Right lobe of liver (tissue), 6 donors: Measurements from ENCODE around the gene MEF2C. TPM values are rescaled to one million over a fixed set of nuclear protein-coding genes. Genes with fewer than 3 reads are reported as not detected.

ENCODE experiments used
- ATAC-seq, 4 donors: fragments of 200-7000 bp; cut with Tn5 transposase; one replicate each; pipeline ENCODE4 v1.9.1; 2020; ENCODE audit warnings: mild to moderate bottlenecking in 4 of 4, moderate library complexity in 4 of 4
- DNase-seq, 3 donors: peaks; one replicate each; pipeline ENCODE4 v3.0.0-alpha.2; 2020
- H3K27ac ChIP-seq, 3 donors: fragments of 200-600 bp; one replicate each; pipeline ENCODE4 v1.8.0; 2022
- H3K27me3 ChIP-seq, 2 donors: fragments of 200-600 bp; one replicate each; pipeline ENCODE4 v1.8.0; 2022
- H3K36me3 ChIP-seq, 4 donors: fragments of 200-600 bp; sonication (generic) in 1 of 4; one replicate each; pipeline versions ENCODE4 v1.5.1 to v1.8.0; 2017 to 2022; ENCODE audit warnings: control low read depth in 1 of 4
- H3K4me1 ChIP-seq, 4 donors: fragments of 200-600 bp; sonication (generic) in 1 of 4; one replicate each; pipeline versions ENCODE4 v1.5.1 to v1.8.0; 2017 to 2022; ENCODE audit warnings: control low read depth in 1 of 4
- H3K4me3 ChIP-seq, 3 donors: fragments of 200-600 bp; one replicate each; pipeline ENCODE4 v1.8.0; 2022
- H3K9me3 ChIP-seq, 4 donors: fragments of 200-600 bp; sonication (generic) in 1 of 4; one replicate each; pipeline versions ENCODE4 v1.5.1 to v1.8.0; 2017 to 2022; ENCODE audit warnings: control low read depth in 1 of 4
- CTCF ChIP-seq, 4 donors: fragments of 200-600 bp in 3 of 4; fragments of 450-650 bp in 1 of 4; IDR thresholded peaks; one replicate each; pipeline versions ENCODE4 v1.5.1 to v1.8.0; 2016 to 2022; ENCODE audit warnings: antibody characterized with exemption in 4 of 4, mild to moderate bottlenecking in 2 of 4
- POLR2A ChIP-seq: fragments of 450-650 bp; IDR thresholded peaks from one replicate; pipeline ENCODE4 v1.6.1; 2017; ENCODE audit warnings: antibody characterized with exemption, mild to moderate bottlenecking
- WGBS: methylation state at CpG from one replicate; pipeline ENCODE4 v1.1.6; 2018; ENCODE audit warnings: low coverage, low lambda C conversion rate; ENCODE audit not compliant: insufficient coverage; ENCODE audit errors: missing lambda C conversion rate; 5-methylcytosine and 5-hydroxymethylcytosine counted together
- intact Hi-C, 2 donors: fragments of 100-400 bp; cut with DNase I; formaldehyde crosslinking; loops; one replicate each; pipeline versions ENCODE4 v1.11.2 to v1.14.1; 2022
- total RNA-seq, 6 experiments: library from RNA; depleted of rRNA in 2 of 6; stranded (reverse); fragments of >200 nt in 2 of 6; fragmentation: NEBNext Ultra II Directional in 3 of 6; extraction: Animal tissue kit (Norgen Biotek cat#: 25700) in 3 of 6; gene quantifications; one replicate each; pipeline versions ENCODE4 v1.1.0 to v1.2.4, GENCODE V29; 2016 to 2023
- donor health status: DM: no; HTN: yes; CAD: no.
- donor health status: DM: no; HTN: no; CAD: no.
- donor health status: DM: no; HTN: no; CAD: no.
- donor health status: DM: no; HTN: yes; CAD: no.
- donor health status: DM: no; HTN: yes; CAD: no.

MEF2C gene
- total RNA-seq, 6 experiments from 2014 or later = 4.4 to 19.4 (median 6.4) TPM

- 36% methylated on average over 1 of the region's 2 CpGs for WGBS
- intact Hi-C loops = no loop called here
- ATAC-seq = no peak
Observed at GRCh38 chr5:88736494-88736893, 146.5 kb downstream of the MEF2C start.

GRCh38 chr5:88734983-88735382, 148.0 kb downstream of the MEF2C start:
- intact Hi-C loops = no loop called here
- Histone ChIP-seq H3K36me3 (no peaks in the 10 kb centered on the region), H3K4me1 (no peaks in the 10 kb centered on the region), H3K9me3 (no peaks in the 10 kb centered on the region), H3K4me3 (no peak overlapping the region), H3K27me3 (no peaks in the 10 kb centered on the region), H3K27ac (peak overlapping the region; percentile 27 to 40 (median 37))
- no peak for ATAC-seq
- whole genome bisulfite sequencing = 58% methylated on average over 7 of the region's 7 CpGs
- DNase-seq = no peak
- TF ChIP-seq CTCF (IDR thresholded peaks at IDR 0.05) = no peak
- TF ChIP-seq POLR2A = no peak

More at GRCh38 chr5:88736494-88736893, 146.5 kb downstream of the MEF2C start:
- H3K27ac ChIP-seq = no peak overlapping the region
- H3K4me3 ChIP-seq = no peak overlapping the region
- H3K27me3 ChIP-seq = no peaks in the 10 kb centered on the region
- TF ChIP-seq CTCF (IDR thresholded peaks at IDR 0.05) = no peak
- DNase-seq = no peak
- no peaks in the 10 kb centered on the region for H3K4me1 ChIP-seq
- H3K9me3 ChIP-seq = no peaks in the 10 kb centered on the region
- H3K36me3 ChIP-seq = no peaks in the 10 kb centered on the region

- DNase-seq (no peak), ATAC-seq (peak; percentile 43 to 67 (median 66))
- peak overlapping the region in 2 of 3 donors; percentile 37 to 40 for H3K27ac ChIP-seq
- no peaks in the 10 kb centered on the region for H3K27me3 ChIP-seq
- intact Hi-C loops = no loop called here
- no peak overlapping the region for H3K4me3 ChIP-seq
- H3K36me3 ChIP-seq = no peaks in the 10 kb centered on the region
- H3K9me3 ChIP-seq = no peaks in the 10 kb centered on the region
- TF ChIP-seq POLR2A (no peak), CTCF (IDR thresholded peaks at IDR 0.05) (no peak)
- WGBS = 38% methylated on average over 6 of the region's 6 CpGs
- no peaks in the 10 kb centered on the region for H3K4me1 ChIP-seq
Observed at GRCh38 chr5:88734191-88734640, 148.8 kb downstream of the MEF2C start.

GRCh38 chr5:88732862-88733261, 150.1 kb downstream of the MEF2C start:
- H3K4me1 ChIP-seq = no peaks in the 10 kb centered on the region
- TF ChIP-seq POLR2A = no peak
- no peak for TF ChIP-seq CTCF (IDR thresholded peaks at IDR 0.05)
- H3K27ac ChIP-seq = no peak overlapping the region
- ATAC-seq (no peak), DNase-seq (no peak)
- no peak overlapping the region for H3K4me3 ChIP-seq
- intact Hi-C loops = no loop called here
- no peaks in the 10 kb centered on the region for H3K36me3 ChIP-seq
- 88% methylated on average over 2 of the region's 2 CpGs for WGBS
- H3K27me3 ChIP-seq = no peaks in the 10 kb centered on the region
- no peaks in the 10 kb centered on the region for H3K9me3 ChIP-seq

- Histone ChIP-seq H3K27ac (peak overlapping the region in 1 of 3 donors; percentile 25), H3K9me3 (no peaks in the 10 kb centered on the region), H3K27me3 (no peaks in the 10 kb centered on the region), H3K4me3 (no peak overlapping the region), H3K36me3 (peaks cover 0 to 1% (median 0%) of the 10 kb centered on the region in 4 donors), H3K4me1 (no peaks in the 10 kb centered on the region)
- DNase-seq (no peak), ATAC-seq (peak; percentile 46 to 55 (median 50))
- TF ChIP-seq POLR2A = no peak
- TF ChIP-seq CTCF (IDR thresholded peaks at IDR 0.05) = no peak
- 37% methylated on average over 5 of the region's 5 CpGs for WGBS
- intact Hi-C loops = no loop called here
Observed at GRCh38 chr5:88732181-88732633, 150.8 kb downstream of the MEF2C start.
